Measurements from ENCODE around the gene DOCK11.
A peak's percentile ranks its signal among the peaks of the same experiment; 100 is the strongest.

The DOCK11 gene

GRCh38 chrX:118534716-118535493, 39.3 kb downstream of the DOCK11 start:
- no peak for DNase-seq

DNA sequence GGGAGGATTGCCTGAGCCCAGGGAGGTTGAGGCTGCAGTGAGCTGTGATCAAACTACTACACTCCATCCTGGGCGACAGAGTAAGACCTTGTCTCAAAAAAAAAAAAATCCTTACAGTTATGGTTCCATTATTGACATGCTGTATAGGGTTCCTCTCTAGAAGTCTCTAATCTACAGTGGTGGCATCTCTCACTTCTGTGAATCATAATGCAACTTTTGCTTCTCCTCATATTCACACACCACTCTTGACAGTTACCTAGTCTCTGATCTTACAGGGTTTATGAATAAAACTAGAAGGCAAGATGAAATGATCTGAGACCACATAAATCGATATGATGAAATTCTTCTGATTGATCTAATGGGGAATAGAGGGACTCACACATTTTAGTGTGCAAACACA, 40.6 kb downstream of the DOCK11 start:
- no peak for DNase-seq

DNA sequence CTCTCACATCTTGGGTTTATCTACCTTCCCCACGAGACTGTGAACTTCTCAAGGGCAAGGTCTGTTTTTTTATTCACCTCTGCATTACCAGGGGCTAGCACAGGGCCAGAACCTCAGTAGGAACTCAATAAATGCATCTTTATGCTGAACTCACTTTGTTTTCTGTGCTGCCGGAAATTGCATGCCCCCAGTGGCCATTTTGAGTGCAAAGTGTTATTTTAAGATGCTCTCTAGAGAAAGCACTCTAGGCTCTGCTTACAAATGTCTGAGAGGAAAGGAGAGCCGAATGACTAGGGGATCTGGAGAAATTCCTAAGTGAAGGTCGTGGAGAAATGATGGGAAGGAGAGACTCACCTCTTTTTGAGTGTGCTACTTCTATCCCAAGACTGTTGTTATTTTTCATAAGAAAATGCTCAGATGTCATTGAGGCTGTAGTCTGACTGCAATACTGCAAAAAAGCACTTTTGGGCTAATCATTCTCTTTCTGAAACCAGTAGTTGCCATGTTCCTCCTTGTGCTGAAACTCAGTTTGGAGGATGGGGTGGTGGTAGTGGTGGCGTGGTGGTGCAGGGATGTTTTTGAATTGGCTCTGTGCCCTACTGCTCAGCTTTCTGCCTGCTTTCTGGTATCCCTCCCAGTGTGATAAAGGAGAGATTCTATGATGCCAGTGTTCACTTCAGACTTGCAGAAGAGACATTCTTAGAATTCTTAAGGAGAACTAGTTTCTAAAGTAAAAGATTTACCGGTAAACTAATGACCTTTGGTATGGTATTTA, 41.3 kb downstream of the DOCK11 start:
- peak in 1 of 2 experiments; percentile 27 for DNase-seq

- no peak for DNase-seq
Measured at GRCh38 chrX:118538386-118538785, 42.8 kb downstream of the DOCK11 start.

DNA sequence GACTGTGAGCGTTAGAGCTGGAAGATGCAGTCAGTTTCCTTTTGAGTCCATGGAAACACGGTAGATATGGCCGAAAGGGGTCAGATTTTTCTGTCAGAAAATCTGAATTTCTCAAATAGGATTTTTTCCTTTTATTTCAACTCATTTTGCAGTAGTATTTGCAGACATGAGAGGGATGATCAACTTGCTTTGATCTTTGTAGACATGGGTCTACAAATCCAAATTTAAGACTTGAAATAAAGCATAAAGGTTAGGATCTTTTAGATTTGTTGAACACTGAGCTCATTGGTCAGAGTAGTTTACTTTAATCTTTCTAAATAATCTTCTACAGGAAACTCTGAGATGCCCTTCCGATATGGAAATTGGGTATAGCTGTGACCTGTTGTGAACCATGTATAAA, 44.7 kb downstream of the DOCK11 start:
- no peak for DNase-seq

DNA sequence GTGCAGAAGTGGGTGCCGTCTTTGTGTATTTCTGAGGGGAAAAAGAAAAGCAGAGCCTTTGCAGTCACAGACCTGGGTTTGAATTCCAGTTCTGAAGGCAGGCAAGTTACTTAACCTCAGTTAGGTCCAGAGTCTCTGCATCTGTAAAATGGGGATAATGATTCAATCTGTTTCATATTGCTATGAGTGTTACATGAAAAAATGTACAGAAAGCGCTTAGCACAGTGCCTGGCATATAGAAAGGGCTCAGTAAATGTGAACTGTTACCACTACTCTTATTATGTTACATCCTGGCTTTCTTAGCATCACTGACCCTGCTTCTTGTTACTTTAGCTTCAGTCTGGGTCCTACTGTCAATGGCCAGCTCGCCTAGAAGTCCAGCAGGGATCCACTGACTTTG, 45.9 kb downstream of the DOCK11 start:
- no peak for DNase-seq

- DNase-seq: no peak
Measured at GRCh38 chrX:118545510-118545909, 49.9 kb downstream of the DOCK11 start.

- DNase-seq: no peak
Measured at GRCh38 chrX:118548841-118549240, 53.2 kb downstream of the DOCK11 start.

DNA sequence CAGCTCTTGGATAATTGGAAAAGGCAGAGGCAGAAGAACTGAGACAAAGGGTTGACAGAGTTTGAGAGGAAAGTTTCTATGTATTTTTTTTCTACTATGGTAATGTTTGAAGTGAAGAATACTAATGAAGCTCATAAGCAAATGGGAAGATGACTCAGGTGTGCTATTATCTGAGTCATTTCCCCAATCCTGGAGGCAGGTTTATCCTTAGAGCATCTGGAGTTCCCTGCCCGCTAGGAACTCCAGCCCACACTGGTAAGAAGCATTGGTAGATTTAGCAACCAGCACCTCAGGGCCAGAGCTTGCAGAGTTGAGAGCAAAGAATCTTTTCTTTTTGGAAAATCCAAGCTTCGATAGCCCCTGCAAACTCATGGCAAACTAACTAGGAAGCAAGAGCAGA, 55.2 kb downstream of the DOCK11 start:
- no peak for DNase-seq

DNA sequence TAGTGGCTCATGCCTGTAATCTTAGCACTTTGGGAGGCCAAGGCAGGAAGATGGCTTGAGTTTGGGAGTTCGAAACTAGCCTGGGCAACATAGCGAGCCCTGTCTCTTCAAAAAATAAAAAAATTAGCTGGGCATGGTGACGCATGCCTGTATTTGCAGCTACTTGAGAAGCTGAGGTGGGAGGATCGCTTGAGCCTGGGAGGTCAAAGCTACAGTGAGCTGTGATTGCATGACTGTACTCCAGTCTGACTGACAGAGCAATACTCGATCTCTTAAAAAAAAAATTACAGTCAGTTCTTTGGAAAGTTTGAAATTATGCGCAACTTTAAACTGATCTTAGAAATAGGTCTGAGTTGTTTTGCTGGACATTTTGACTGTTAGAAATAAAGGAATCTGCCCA, 55.8 kb downstream of the DOCK11 start:
- no peak for DNase-seq

- no peak for DNase-seq
Measured at GRCh38 chrX:118552121-118552900, 56.7 kb downstream of the DOCK11 start.

DNA sequence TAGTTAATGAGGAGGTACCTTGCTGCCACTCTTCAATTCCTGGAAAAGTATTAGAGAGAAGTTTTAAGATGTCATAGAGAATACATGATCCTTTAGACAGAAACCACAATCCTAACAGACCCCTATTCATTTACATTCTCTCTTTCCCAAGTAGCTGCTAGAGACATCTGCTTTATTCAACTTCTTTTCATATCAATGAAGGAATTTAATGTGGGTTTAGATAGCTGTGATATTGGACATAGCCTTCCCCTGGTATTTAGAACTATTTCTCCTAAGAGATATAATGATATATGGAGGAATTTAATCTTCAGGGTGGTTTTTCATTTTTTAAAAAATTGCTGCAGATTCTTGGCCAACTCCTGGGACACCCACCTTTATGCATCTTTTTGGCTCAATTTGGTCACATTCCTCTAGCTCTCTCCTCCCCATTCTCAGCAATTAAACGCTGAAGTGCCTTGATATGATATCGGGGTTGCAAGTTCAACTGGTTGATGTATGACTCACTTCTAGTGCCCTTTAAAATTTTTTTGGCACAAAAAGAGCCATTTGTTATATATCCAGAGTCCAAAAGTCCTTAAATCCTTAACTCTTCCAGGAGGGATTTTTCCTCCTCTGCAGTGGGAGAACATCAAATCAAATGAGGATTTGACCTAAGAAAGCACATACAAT, 57.6 kb downstream of the DOCK11 start:
- no peak for DNase-seq

GRCh38 chrX:118554511-118554910, 58.9 kb downstream of the DOCK11 start:
- no peak for DNase-seq

DNA sequence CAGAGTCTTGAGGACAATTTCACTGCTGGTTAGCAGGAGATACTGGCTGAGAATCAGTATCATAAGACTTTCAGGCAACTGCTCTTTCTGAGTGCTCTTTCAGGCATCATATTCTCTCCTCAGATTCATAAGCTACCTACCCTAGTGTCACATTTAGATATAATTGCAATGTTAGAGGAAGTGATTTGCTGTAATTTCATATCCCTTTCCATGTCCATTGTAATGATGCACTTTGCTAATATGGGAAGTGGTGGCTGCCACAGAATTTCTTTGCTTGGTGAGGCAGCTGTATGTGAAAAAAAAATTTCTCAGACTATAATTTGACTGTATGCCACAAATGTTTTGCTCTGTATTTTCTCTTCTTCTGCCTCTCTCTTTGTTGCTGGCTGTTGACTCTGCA, 63.3 kb downstream of the DOCK11 start:
- DNase-seq: no peak

GRCh38 chrX:118560489-118560888, 64.9 kb downstream of the DOCK11 start:
- DNase-seq: no peak

- DNase-seq: no peak
Measured at GRCh38 chrX:118562582-118563164, 67.1 kb downstream of the DOCK11 start.

DNA sequence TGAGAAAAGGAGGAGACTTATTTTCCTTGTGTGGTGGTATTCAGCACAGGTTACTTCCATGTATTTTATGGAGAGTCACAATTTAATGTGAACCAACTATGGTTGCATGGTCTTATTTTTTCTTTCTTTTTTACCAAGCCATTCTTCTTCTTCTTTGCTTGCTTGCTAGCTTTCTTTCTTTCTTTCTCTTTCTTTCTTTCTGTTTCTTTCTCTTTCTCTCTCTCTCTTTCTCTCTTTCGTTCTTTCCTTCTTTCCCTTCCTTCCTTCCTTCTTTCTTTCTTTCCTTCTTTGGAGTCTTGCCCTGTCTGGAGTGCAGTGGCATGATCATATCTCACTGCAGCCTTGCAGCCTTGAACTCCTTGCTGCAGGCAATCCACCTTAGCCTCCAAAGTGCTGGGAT, 68.9 kb downstream of the DOCK11 start:
- DNase-seq: no peak

- no peak for DNase-seq
Measured at GRCh38 chrX:118565853-118566252, 70.2 kb downstream of the DOCK11 start.

DNA sequence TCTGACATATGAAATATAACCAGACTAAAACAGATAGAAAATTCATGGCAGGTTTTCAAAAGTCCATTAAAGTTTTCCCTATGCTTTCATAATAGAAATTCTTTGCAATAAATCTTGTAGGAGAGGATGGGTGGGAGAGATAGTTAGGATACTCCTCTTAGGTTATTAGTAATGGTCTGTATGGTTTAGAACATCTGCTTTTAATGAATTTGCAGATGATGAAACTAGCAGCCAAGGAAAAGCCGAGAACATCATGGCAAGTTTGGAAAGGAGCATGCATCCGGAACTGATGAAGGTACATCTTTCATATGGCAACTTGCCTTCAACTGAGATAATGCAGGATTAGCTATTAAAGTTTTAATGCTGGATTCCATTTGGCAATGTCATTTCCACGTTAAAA, 70.7 kb downstream of the DOCK11 start:
- DNase-seq: no peak

DNA sequence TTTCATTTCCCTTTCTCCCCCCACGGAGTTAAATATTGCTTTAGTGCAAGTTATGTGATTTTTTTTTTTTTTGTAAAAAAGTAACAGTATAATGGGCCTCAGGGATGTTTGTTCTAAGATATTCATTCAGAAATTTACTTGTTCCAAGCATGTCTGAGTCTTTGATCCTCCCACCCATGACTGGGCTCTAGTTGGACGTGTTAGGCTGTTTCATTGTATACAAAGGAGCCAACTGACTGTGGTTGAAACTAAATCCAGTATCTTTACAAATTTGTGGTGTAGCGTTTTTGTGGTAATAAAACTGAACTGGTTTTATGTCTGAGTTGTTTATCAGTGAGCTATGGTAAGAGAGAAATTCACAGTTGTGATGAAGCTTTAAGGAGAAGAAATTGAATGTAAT, 74.1 kb downstream of the DOCK11 start:
- DNase-seq: peak; percentile 5 to 26

GRCh38 chrX:118570209-118570608, 74.6 kb downstream of the DOCK11 start:
- DNase-seq: no peak

- no peak for DNase-seq
Measured at GRCh38 chrX:118571836-118572235, 76.2 kb downstream of the DOCK11 start.

DNA sequence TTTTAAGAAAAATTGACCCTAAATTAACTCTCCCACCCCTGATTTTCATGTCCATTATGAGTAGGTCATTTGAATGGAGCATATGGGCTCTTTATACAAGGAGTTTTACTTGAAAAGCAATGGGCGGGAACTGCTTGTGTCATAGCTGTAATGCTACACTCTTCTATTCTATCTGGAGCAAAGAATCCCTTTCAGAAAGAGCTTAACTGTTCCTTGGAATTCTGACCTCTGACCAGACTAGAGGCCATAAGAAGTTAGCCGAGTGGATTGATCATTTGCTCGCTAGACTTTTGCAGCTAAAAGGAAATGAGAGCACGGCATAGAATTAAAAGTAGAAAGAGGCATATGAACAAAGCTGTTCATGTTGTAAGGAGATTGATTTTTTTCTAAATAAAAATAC, 79.1 kb downstream of the DOCK11 start:
- no peak for DNase-seq

Measured in activated CD4-positive, alpha-beta T cell treated with anti-CD3 and anti-CD28 coated beads, Interleukin-2, amount 50 U/mL, for 48 hours (primary cell).